HUES6 (cell line): ENCODE results near the gene MT1G.
"Not testable (repeated sequence)": the region's sequence is repeated elsewhere in the genome, so short reads cannot be mapped to it uniquely, and the experiment has no call there.

Experiments
- H3K27ac ChIP-seq: 2 replicates; pipeline ENCODE4 v1.7.0; 2013; ENCODE audit warnings: low read depth, mild to moderate bottlenecking, low read length, inconsistent platforms
- H3K27me3 ChIP-seq: 2 replicates; pipeline ENCODE4 v1.6.1; 2013; ENCODE audit warnings: low read length; ENCODE audit not compliant: control insufficient read depth, insufficient read depth
- H3K36me3 ChIP-seq: 2 replicates; pipeline ENCODE4 v1.6.1; 2013; ENCODE audit warnings: low read length; ENCODE audit not compliant: control insufficient read depth, insufficient read depth
- H3K4me1 ChIP-seq: 2 replicates; pipeline ENCODE4 v1.6.1; 2013; ENCODE audit warnings: low read length; ENCODE audit not compliant: control insufficient read depth, insufficient read depth
- H3K4me3 ChIP-seq: 2 replicates; pipeline ENCODE4 v1.5.1; 2013; ENCODE audit warnings: low read depth, low read length
- H3K9ac ChIP-seq: one replicate; pipeline ENCODE4 v1.6.1; 2013; ENCODE audit warnings: mild to moderate bottlenecking, low read length
- H3K9me3 ChIP-seq: 2 replicates; pipeline ENCODE4 v1.6.1; 2013; ENCODE audit warnings: low read depth, low read length; ENCODE audit not compliant: control insufficient read depth, insufficient read depth

MT1G gene

DNA sequence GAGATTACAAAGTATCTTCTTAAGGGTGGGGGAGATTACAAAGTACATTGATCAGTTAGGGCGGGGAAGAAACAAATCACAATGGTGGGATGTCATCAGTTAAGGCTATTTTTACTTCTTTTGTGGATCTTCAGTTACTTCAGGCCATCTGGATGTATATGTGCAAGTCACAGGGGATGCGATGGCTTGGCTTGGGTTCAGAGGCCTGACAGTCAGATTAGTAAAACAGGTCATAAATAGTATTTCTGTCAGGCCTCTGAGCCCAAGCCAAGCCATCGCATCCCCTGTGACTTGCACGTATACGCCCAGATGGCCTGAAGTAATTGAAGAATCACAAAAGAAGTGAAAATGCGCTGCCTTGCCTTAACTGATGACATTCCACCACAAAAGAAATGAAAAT, 6.7 kb upstream of the MT1G start:
- Histone ChIP-seq H3K4me1 (peaks cover 41% of the 10 kb centered on the region), H3K27ac (peak overlapping the region; percentile 68; the same call in 1 of the 2 replicates), H3K9ac (peak overlapping the region; percentile 89), H3K27me3 (peaks cover 68% of the 10 kb centered on the region)
- H3K36me3 ChIP-seq, H3K4me3 ChIP-seq, H3K9me3 ChIP-seq: not testable (repeated sequence)

DNA sequence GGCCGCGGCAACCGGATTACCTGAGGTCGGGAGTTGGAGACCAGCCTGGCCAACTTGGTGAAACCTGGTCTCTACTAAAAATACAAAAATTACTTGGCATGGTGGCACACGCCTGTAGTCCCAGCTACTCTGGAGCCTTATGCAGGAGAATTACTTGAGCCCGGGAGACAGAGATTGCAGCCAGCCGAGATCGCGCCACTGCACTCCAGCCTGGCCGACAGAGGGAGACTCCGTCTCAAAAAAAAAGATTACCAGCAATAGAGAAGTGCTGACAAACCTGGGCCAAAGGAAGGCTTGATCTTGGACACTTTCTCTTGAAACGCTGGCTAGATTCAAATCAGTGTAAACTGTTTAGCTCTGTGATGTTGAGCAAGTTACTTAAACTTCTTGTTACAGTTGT, 6.1 kb upstream of the MT1G start:
- Histone ChIP-seq H3K27ac (peak overlapping the region; percentile 68; the same call in 1 of the 2 replicates), H3K4me1 (peaks cover 45% of the 10 kb centered on the region), H3K9me3 (no peaks in the 10 kb centered on the region), H3K9ac (peak overlapping the region; percentile 82), H3K4me3 (no peak overlapping the region), H3K27me3 (peaks cover 75% of the 10 kb centered on the region), H3K36me3 (no peaks in the 10 kb centered on the region)

DNA sequence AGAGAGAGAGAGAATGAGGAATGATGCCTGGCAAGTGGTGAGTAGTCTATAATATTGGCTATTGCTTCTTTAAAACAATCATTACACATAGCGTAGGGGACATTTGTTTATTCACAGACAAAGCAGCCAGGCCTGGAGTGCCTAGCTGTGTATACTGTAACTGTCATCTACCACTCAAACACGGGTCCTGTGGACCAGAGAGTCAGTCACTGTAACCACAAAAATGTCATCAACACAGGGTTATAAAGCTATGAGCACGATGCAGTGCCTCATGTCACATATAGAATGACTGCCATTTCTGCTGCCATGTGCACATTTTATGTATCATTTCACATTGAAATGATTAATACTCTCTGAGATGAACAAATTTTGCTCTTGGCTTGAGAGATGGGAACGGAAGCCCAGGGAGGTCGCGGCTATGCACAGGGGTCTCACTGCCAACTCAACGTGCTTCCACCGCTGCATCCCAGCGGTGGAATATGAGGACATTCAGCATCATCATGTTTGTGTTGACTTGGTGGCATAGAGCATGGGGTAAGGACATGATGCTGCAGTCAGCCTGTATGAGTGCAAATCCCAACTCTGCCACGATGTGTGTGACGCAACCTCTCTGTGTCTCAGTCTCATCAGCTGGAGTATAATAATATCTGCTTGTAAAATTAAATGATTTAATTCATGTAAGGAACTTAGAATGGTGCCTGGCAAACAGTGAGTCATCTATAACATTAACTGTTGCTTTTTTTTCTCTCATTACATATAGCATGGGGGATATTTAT, 5.1 kb upstream of the MT1G start:
- Histone ChIP-seq H3K36me3 (no peaks in the 10 kb centered on the region), H3K9ac (no peak overlapping the region), H3K27me3 (peaks cover 85% of the 10 kb centered on the region), H3K9me3 (no peaks in the 10 kb centered on the region), H3K4me1 (peaks cover 54% of the 10 kb centered on the region), H3K27ac (no peak overlapping the region), H3K4me3 (no peak overlapping the region)

GRCh38 chr16:56672171-56672570, 4.3 kb upstream of the MT1G start:
- Histone ChIP-seq H3K4me1 (peaks cover 57% of the 10 kb centered on the region), H3K27me3 (peaks cover 85% of the 10 kb centered on the region)
- H3K27ac ChIP-seq = not testable (repeated sequence)

DNA sequence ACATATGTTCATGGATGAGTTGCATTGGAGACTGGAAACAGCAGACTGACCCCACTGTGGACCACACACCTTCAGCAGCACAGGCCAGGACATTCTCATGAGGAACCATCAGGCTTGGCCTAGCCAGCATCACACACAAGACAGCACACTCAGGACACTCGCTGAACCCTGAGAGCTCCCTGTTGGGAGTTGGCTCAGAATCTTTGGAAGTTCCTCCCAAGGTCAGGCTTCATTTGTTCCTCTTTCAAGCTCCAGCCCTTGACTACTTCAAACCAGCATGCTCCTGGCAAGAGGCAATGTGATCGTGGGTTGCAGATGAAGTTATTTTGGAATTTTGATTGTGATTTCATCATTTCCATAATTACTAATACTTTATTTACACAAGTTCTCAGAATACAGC, 3.8 kb upstream of the MT1G start:
- not testable (repeated sequence) for H3K27ac ChIP-seq, H3K9me3 ChIP-seq, H3K9ac ChIP-seq, H3K36me3 ChIP-seq, H3K4me3 ChIP-seq
- H3K4me1 ChIP-seq = peaks cover 52% of the 10 kb centered on the region
- peaks cover 85% of the 10 kb centered on the region for H3K27me3 ChIP-seq

More at GRCh38 chr16:56672171-56672570, 4.3 kb upstream of the MT1G start:
- not testable (repeated sequence) for H3K36me3 ChIP-seq, H3K4me3 ChIP-seq, H3K9ac ChIP-seq, H3K9me3 ChIP-seq

DNA sequence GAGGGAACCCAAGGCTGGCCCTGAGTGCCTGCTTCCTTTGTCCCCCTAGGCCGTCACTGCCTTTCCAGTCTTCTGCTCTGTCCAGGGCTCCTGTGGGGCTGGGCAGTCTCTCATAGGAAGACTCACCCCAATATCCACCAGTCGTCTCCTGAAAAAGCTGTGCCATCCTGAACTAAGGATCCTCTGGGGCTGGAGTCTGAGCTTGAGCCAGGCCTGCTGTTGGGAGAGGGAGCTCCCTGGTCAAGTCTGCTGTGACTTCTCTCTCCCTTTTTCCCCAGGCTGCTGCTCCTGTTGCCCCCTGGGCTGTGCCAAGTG, 2.7 kb upstream of the MT1G start:
- H3K9ac ChIP-seq = no peak overlapping the region
- H3K27me3 ChIP-seq = peaks cover 88% of the 10 kb centered on the region
- peaks cover 46% of the 10 kb centered on the region for H3K4me1 ChIP-seq
- H3K9me3 ChIP-seq = no peaks in the 10 kb centered on the region
- H3K36me3 ChIP-seq = no peaks in the 10 kb centered on the region
- H3K27ac ChIP-seq = no peak overlapping the region
- no peak overlapping the region for H3K4me3 ChIP-seq

GRCh38 chr16:56669840-56670619, 2.2 kb upstream of the MT1G start:
- Histone ChIP-seq H3K36me3 (no peaks in the 10 kb centered on the region), H3K9ac (peak overlapping the region; percentile 63), H3K4me3 (peak overlapping the region; percentile 49), H3K4me1 (peaks cover 41% of the 10 kb centered on the region), H3K27me3 (peaks cover 89% of the 10 kb centered on the region), H3K27ac (no peak overlapping the region), H3K9me3 (no peaks in the 10 kb centered on the region)

DNA sequence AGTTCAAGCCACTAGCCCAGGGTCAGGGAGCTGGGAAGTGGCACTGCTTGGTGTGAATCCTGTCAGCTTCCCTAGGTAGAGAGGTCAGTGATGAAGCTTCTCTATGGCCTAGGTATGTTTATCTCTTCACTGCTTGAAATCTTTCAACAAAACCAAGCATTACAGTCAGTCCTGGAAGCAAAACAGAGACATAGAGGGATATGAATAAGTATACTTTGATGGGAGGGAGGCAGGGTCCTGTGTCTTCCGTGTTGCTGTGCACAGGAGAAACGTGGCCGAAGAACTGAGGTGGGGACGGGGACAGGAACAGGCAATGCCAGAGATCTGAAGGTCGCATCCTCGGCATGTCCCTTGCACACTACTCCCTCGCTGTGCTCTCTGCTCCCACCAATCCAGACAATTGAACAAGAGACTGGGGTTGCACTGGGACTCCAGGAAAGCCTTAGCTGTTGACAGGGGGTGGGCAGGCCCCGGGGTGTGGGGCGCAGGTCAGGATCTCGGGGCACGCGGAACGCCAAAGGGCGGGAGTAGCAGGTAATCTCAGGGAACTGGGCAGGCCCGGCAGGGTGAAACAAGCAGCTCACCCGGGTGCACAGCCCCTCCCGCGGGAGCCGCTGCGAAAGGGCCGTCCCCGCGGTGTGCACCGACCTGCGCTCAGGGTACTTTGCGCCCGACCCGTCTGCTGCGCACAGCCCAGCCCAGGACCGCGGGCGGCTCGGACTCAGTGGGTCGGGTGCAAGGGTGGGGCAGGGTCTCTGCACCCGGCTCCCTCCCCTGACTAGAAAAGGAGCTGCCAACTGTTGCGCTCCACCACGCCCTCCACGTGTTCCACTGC, 1.4 kb upstream of the MT1G start, which contains the start of gene MT1H:
MT1H (plus strand) TSS at position 810 of the 835 bp plus-strand sequence. CDS start 71 bp downstream, outside the sequence.
- H3K27ac ChIP-seq = no peak within 1 kb of the TSS
- peaks cover 36% of the 10 kb centered on the region for H3K4me1 ChIP-seq
- H3K9ac ChIP-seq = peak within 1 kb of the TSS; percentile 63
- H3K27me3 ChIP-seq = peaks cover 96% of the 10 kb centered on the region
- H3K4me3 ChIP-seq = peak within 1 kb of the TSS; percentile 49
- H3K9me3 ChIP-seq = no peaks in the 10 kb centered on the region
- H3K36me3 ChIP-seq = no peaks in the 10 kb centered on the region

GRCh38 chr16:56665286-56666261, 2.3 kb downstream of the MT1G start:
- not testable (repeated sequence) for H3K36me3 ChIP-seq, H3K4me3 ChIP-seq, H3K9ac ChIP-seq, H3K9me3 ChIP-seq, H3K27ac ChIP-seq
- peaks cover 35% of the 10 kb centered on the region for H3K4me1 ChIP-seq
- peaks cover 100% of the 10 kb centered on the region for H3K27me3 ChIP-seq

DNA sequence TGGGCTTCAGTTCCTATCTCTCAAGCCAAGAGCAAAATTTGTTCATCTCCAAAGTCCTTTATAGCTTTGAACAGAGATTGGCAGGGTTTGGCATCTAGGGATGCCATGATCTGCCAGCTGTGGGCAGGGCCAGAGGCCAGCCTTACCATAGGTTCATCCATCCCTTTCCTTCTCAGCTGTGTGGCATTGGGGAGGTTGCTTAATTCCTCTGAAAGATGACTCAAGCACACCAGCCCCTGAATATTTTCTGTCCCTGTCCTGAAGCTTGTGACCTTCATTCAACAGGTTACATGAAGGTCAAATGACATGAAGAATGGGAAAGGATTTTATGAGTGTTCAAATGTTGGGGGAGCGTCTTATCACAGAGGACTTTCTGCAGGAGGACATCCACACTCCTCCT, 3.4 kb downstream of the MT1G start:
- peaks cover 26% of the 10 kb centered on the region for H3K4me1 ChIP-seq
- peaks cover 100% of the 10 kb centered on the region for H3K27me3 ChIP-seq
- no peaks in the 10 kb centered on the region for H3K36me3 ChIP-seq
- H3K9me3 ChIP-seq = no peaks in the 10 kb centered on the region
- no peak overlapping the region for H3K27ac ChIP-seq
- no peak overlapping the region for H3K4me3 ChIP-seq
- H3K9ac ChIP-seq = no peak overlapping the region
